Tibial nerve (tissue), 3 donors: ENCODE data around the gene CD300LD.

Source experiments
- CTCF ChIP-seq, 5 experiments: fragments of 200-600 bp in 3 of 5; fragments of 450-650 bp in 2 of 5; sonication (generic) in 3 of 5; IDR thresholded peaks; one replicate each; pipeline ENCODE4 v1.5.1; 2016 to 2019; ENCODE audit warnings: antibody characterized with exemption in 5 of 5, mild to moderate bottlenecking in 3 of 5, moderate library complexity in 2 of 5
- POLR2A ChIP-seq, 2 donors: fragments of 450-650 bp; IDR thresholded peaks; one replicate each; pipeline ENCODE4 v1.6.1; 2017; ENCODE audit warnings: antibody characterized with exemption in 2 of 2, mild to moderate bottlenecking in 2 of 2, moderate library complexity in 2 of 2

- no peak for TF ChIP-seq CTCF (IDR thresholded peaks at IDR 0.05)
- TF ChIP-seq POLR2A (IDR thresholded peaks at IDR 0.05): no peak
Observed at GRCh38 chr17:74633326-74633725, 41.2 kb upstream of the CD300LD start.
